Posterior vena cava (tissue), 2 donors: ENCODE data around the gene BARX2. TPM values are rescaled to one million over a fixed set of nuclear protein-coding genes. Genes with fewer than 3 reads are reported as not detected.

Source experiments
- DNase-seq: peaks from one replicate; pipeline ENCODE4 v3.0.0-alpha.2; 2020; ENCODE audit warnings: low spot score
- intact Hi-C, 2 donors: fragments of 100-400 bp; cut with DNase I; formaldehyde crosslinking; loops; one replicate each; pipeline versions ENCODE4 v1.14.1 to v1.14.2; 2022 to 2023
- total RNA-seq, 2 donors: library from RNA; stranded (reverse); fragmentation: NEBNext Ultra II Directional; extraction: Animal tissue kit (Norgen Biotek cat#: 25700); gene quantifications; one replicate each; pipeline ENCODE4 v1.2.1, GENCODE V29; 2021
- donor health status: DM: yes; HTN: yes; CAD: no.
- donor health status: DM: yes; HTN: yes; CAD: no.

Gene BARX2
- total RNA-seq, 2 donors from 2014 or later = not detected

- no peak for DNase-seq
- intact Hi-C loops = no loop called here
Measured at GRCh38 chr11:129427816-129428406, 52.3 kb downstream of the BARX2 start.

- intact Hi-C loops = no loop called here
- DNase-seq = no peak
Measured at GRCh38 chr11:129428557-129428956, 52.9 kb downstream of the BARX2 start.

- intact Hi-C loops = no loop called here
- no peak for DNase-seq
Measured at GRCh38 chr11:129434641-129435498, 59.2 kb downstream of the BARX2 start.

GRCh38 chr11:129435499-129436245 is 60.0 kb downstream of the BARX2 start:
- intact Hi-C loops = no loop called here
- no peak for DNase-seq

- no peak for DNase-seq
- intact Hi-C loops = no loop called here
Measured at GRCh38 chr11:129436573-129436972, 60.9 kb downstream of the BARX2 start.

GRCh38 chr11:129440028-129440713 is 64.5 kb downstream of the BARX2 start:
- intact Hi-C loops = no loop called here
- DNase-seq = no peak

GRCh38 chr11:129442171-129442570 is 66.5 kb downstream of the BARX2 start:
- no peak for DNase-seq
- intact Hi-C loops = no loop called here

GRCh38 chr11:129443276-129443675 is 67.6 kb downstream of the BARX2 start:
- DNase-seq = no peak
- intact Hi-C loops = no loop called here

- no peak for DNase-seq
- intact Hi-C loops = no loop called here
Measured at GRCh38 chr11:129444274-129444673, 68.6 kb downstream of the BARX2 start.

- no peak for DNase-seq
- intact Hi-C loops = no loop called here
Measured at GRCh38 chr11:129445226-129445625, 69.6 kb downstream of the BARX2 start.

- DNase-seq = no peak
- intact Hi-C loops = no loop called here
Measured at GRCh38 chr11:129446572-129446971, 70.9 kb downstream of the BARX2 start.

GRCh38 chr11:129447654-129448239 is 72.1 kb downstream of the BARX2 start:
- intact Hi-C loops = no loop called here
- no peak for DNase-seq

GRCh38 chr11:129451524-129451923 is 75.9 kb downstream of the BARX2 start:
- DNase-seq = peak; percentile 49
- intact Hi-C loops = no loop called here

GRCh38 chr11:129453293-129453721 is 77.7 kb downstream of the BARX2 start:
- intact Hi-C loops = no loop called here

GRCh38 chr11:129455101-129455500 is 79.5 kb downstream of the BARX2 start:
- intact Hi-C loops = no loop called here
- DNase-seq = no peak

More at GRCh38 chr11:129453293-129453721, 77.7 kb downstream of the BARX2 start:
- no peak for DNase-seq

GRCh38 chr11:129455756-129456655 is 80.4 kb downstream of the BARX2 start:
- intact Hi-C loops = no loop called here
- no peak for DNase-seq

- intact Hi-C loops = no loop called here
- DNase-seq = no peak
Measured at GRCh38 chr11:129457321-129457720, 81.7 kb downstream of the BARX2 start.

GRCh38 chr11:129458278-129458677 is 82.6 kb downstream of the BARX2 start:
- DNase-seq = no peak
- intact Hi-C loops = no loop called here
